ENCODE data around the gene PCCA.
"Not testable (repeated sequence)": the region's sequence is repeated elsewhere in the genome, so short reads cannot be mapped to it uniquely, and the experiment has no call there.

PCCA gene

GRCh38 chr13:100091391-100091790 is 2.5 kb downstream of the PCCA start:
- CTCF ChIA-PET = interaction anchor here (0.8 kb wide), 1 partner anchor 1026 kb away, joined by 3 read pairs; no protein-coding TSS in a partner anchor
- POLR2A ChIA-PET = interaction anchor here (0.7 kb wide), 1 partner anchor 111 kb away, joined by 3 read pairs; no protein-coding TSS in a partner anchor
- DNase-seq (ENCODE audit: extremely low spot score) = no peak
- TF ChIP-seq L3MBTL2 (conservative IDR thresholded peaks at IDR 0.05) (no peak), HDGF (IDR thresholded peaks at IDR 0.05; ENCODE audit: borderline replicate concordance) (no peak), LEF1 (IDR thresholded peaks at IDR 0.05; ENCODE audit: borderline replicate concordance) (no peak), ELF4 (IDR thresholded peaks at IDR 0.05) (no peak), CTBP1 (IDR thresholded peaks at IDR 0.05; ENCODE audit: borderline replicate concordance) (no peak), TARDBP (IDR thresholded peaks at IDR 0.05) (no peak), FOXA1 (IDR thresholded peaks at IDR 0.05) (no peak)

- CTCF ChIA-PET; DNase-seq (ENCODE audit: extremely low spot score): not testable (repeated sequence)
- POLR2A ChIA-PET = interaction anchor here (0.7 kb wide), 1 partner anchor 112 kb away, joined by 3 read pairs; no protein-coding TSS in a partner anchor
These were observed 3.4 kb downstream of the PCCA start for GRCh38 chr13:100092273-100092672.

GRCh38 chr13:100095498-100095897 is 6.6 kb downstream of the PCCA start:
- ChIA-PET POLR2A (no interaction called here), CTCF (interaction anchor here (0.5 to 0.6 kb wide), 2 partner anchors 52 to 54 kb away, joined by 3 read pairs; no protein-coding TSS in a partner anchor)
- no peak for DNase-seq (ENCODE audit: extremely low spot score)
- TF ChIP-seq NFRKB (IDR thresholded peaks at IDR 0.05) (no peak), LEF1 (IDR thresholded peaks at IDR 0.05; ENCODE audit: borderline replicate concordance) (no peak), HDGF (IDR thresholded peaks at IDR 0.05; ENCODE audit: borderline replicate concordance) (no peak), ELF4 (IDR thresholded peaks at IDR 0.05) (no peak), TARDBP (IDR thresholded peaks at IDR 0.05) (no peak), L3MBTL2 (conservative IDR thresholded peaks at IDR 0.05) (no peak), PKNOX1 (IDR thresholded peaks at IDR 0.05) (no peak), BHLHE40 (IDR thresholded peaks at IDR 0.05; ENCODE audit: borderline replicate concordance) (no peak), CTBP1 (IDR thresholded peaks at IDR 0.05; ENCODE audit: borderline replicate concordance) (no peak), FOXA1 (IDR thresholded peaks at IDR 0.05) (no peak), SUZ12 (IDR thresholded peaks at IDR 0.05) (no peak), FOXM1 (IDR thresholded peaks at IDR 0.05; ENCODE audit: borderline replicate concordance) (no peak), ARNT (IDR thresholded peaks at IDR 0.05) (no peak), SP1 (IDR thresholded peaks at IDR 0.05) (no peak), FOXK2 (IDR thresholded peaks at IDR 0.05) (no peak), ZNF384 (IDR thresholded peaks at IDR 0.05) (no peak)

- ChIA-PET CTCF (no interaction called here), POLR2A (no interaction called here)
- no peak for TF ChIP-seq PKNOX1 (IDR thresholded peaks at IDR 0.05)
- no peak for TF ChIP-seq FOXM1 (IDR thresholded peaks at IDR 0.05; ENCODE audit: borderline replicate concordance)
- TF ChIP-seq SUZ12 (IDR thresholded peaks at IDR 0.05) = no peak
- TF ChIP-seq ZNF384 (IDR thresholded peaks at IDR 0.05) = no peak
- TF ChIP-seq BHLHE40 (IDR thresholded peaks at IDR 0.05; ENCODE audit: borderline replicate concordance) = no peak
- TF ChIP-seq SP1 (IDR thresholded peaks at IDR 0.05) = no peak
- no peak for TF ChIP-seq ELF4 (IDR thresholded peaks at IDR 0.05)
- TF ChIP-seq FOXA1 (IDR thresholded peaks at IDR 0.05) = no peak
- no peak for TF ChIP-seq L3MBTL2 (conservative IDR thresholded peaks at IDR 0.05)
- TF ChIP-seq TARDBP (IDR thresholded peaks at IDR 0.05) = no peak
- no peak for TF ChIP-seq HDGF (IDR thresholded peaks at IDR 0.05; ENCODE audit: borderline replicate concordance)
- TF ChIP-seq LEF1 (IDR thresholded peaks at IDR 0.05; ENCODE audit: borderline replicate concordance) = no peak
- TF ChIP-seq NFRKB (IDR thresholded peaks at IDR 0.05) = no peak
- TF ChIP-seq CTBP1 (IDR thresholded peaks at IDR 0.05; ENCODE audit: borderline replicate concordance) = no peak
- TF ChIP-seq ARNT (IDR thresholded peaks at IDR 0.05) = no peak
- no peak for TF ChIP-seq FOXK2 (IDR thresholded peaks at IDR 0.05)
- DNase-seq (ENCODE audit: extremely low spot score) = no peak
These were observed 7.6 kb downstream of the PCCA start for GRCh38 chr13:100096526-100096925.

GRCh38 chr13:100097821-100098220 is 8.9 kb downstream of the PCCA start:
- TF ChIP-seq SP1 (IDR thresholded peaks at IDR 0.05) = no peak
- TF ChIP-seq NFRKB (IDR thresholded peaks at IDR 0.05) = no peak
- TF ChIP-seq FOXM1 (IDR thresholded peaks at IDR 0.05; ENCODE audit: borderline replicate concordance) = no peak
- TF ChIP-seq CTBP1 (IDR thresholded peaks at IDR 0.05; ENCODE audit: borderline replicate concordance) = no peak
- no peak for TF ChIP-seq FOXK2 (IDR thresholded peaks at IDR 0.05)
- DNase-seq (ENCODE audit: extremely low spot score) = no peak
- POLR2A ChIA-PET = interaction anchor here (1.5 to 3.1 kb wide), 2 partner anchors 9 to 117 kb away, joined by 4 to 17 read pairs; partner anchors contain the start of genes PCCA and ZIC2
- CTCF ChIA-PET = interaction anchor here (0.7 kb wide), 1 partner anchor 45 kb away, joined by 3 read pairs; no protein-coding TSS in a partner anchor

GRCh38 chr13:100098445-100099116 is 9.7 kb downstream of the PCCA start:
- no peak for DNase-seq (ENCODE audit: extremely low spot score)
- ChIA-PET CTCF (interaction anchor here (0.7 kb wide), 1 partner anchor 44 kb away, joined by 3 read pairs; no protein-coding TSS in a partner anchor), POLR2A (interaction anchor here (0.5 to 3.1 kb wide), 4 partner anchors 9 to 128 kb away, joined by 3 to 17 read pairs (median 4); partner anchors contain the start of genes PCCA and ZIC2)
- TF ChIP-seq FOXM1 (IDR thresholded peaks at IDR 0.05; ENCODE audit: borderline replicate concordance) (no peak), SUZ12 (IDR thresholded peaks at IDR 0.05) (no peak), ELF4 (IDR thresholded peaks at IDR 0.05) (no peak), L3MBTL2 (conservative IDR thresholded peaks at IDR 0.05) (no peak), NFRKB (IDR thresholded peaks at IDR 0.05) (no peak), ARNT (IDR thresholded peaks at IDR 0.05) (no peak), LEF1 (IDR thresholded peaks at IDR 0.05; ENCODE audit: borderline replicate concordance) (no peak), PKNOX1 (IDR thresholded peaks at IDR 0.05) (no peak), FOXA1 (IDR thresholded peaks at IDR 0.05) (no peak), TARDBP (IDR thresholded peaks at IDR 0.05) (no peak), BHLHE40 (IDR thresholded peaks at IDR 0.05; ENCODE audit: borderline replicate concordance) (no peak), FOXK2 (IDR thresholded peaks at IDR 0.05) (no peak), CTBP1 (IDR thresholded peaks at IDR 0.05; ENCODE audit: borderline replicate concordance) (no peak)

- POLR2A ChIA-PET = interaction anchor here (0.5 to 3.1 kb wide), 4 partner anchors 10 to 129 kb away, joined by 3 to 17 read pairs (median 4); partner anchors contain the start of genes PCCA and ZIC2
- CTCF ChIA-PET; DNase-seq (ENCODE audit: extremely low spot score): not testable (repeated sequence)
These were observed 10.2 kb downstream of the PCCA start for GRCh38 chr13:100099117-100099445.
